IMR-90 (cell line): ENCODE data around the gene TIMM8A. TPM values are rescaled to one million over a fixed set of nuclear protein-coding genes. Genes with fewer than 3 reads are reported as not detected.

ENCODE experiments used
- ATAC-seq: fragments of 200-7000 bp; cut with Tn5 transposase; 2 replicates; pipeline ENCODE4 v1.9.1; 2020; ENCODE audit warnings: low read depth, mild to moderate bottlenecking, moderate library complexity
- BruUV-seq: library from RNA; stranded (reverse); fragments of 400-500 nt; replicated peaks from 2 replicates; lab custom pipeline; 2021; lab: Mats Ljungman, UMichigan
- CTCF ChIA-PET: fragments of 300-600 bp; formaldehyde crosslinking; extraction: SDS; loops from one replicate; lab custom pipeline; 2021; ENCODE audit warnings: antibody characterized with exemption; lab: Yijun Ruan, JAX
- POLR2A ChIA-PET: fragments of 300-600 bp; sonication (Branson Sonifier 250); formaldehyde crosslinking; loops from one replicate; lab custom pipeline; 2022; ENCODE audit warnings: antibody characterized with exemption; ENCODE audit not compliant: unreplicated experiment; lab: Charles Lee
- DNase-seq: peaks from one replicate; pipeline ENCODE4 v3.0.0; 2013
- H2AFZ ChIP-seq: replicated peaks from 2 replicates; pipeline ENCODE3; 2013; ENCODE audit warnings: low read length, mild to moderate bottlenecking; ENCODE audit not compliant: poor library complexity
- H2AK5ac ChIP-seq: 2 replicates; pipeline ENCODE4 v1.6.1; 2013; ENCODE audit warnings: low read depth, low read length, inconsistent platforms
- H2AK9ac ChIP-seq: replicated peaks from 2 replicates; pipeline ENCODE3; 2013; ENCODE audit warnings: mild to moderate bottlenecking, low read depth, low read length, moderate library complexity; ENCODE audit not compliant: poor library complexity
- H2BK120ac ChIP-seq: 2 replicates; pipeline ENCODE4 v1.6.1; 2013; ENCODE audit warnings: low read depth, low read length, inconsistent platforms
- H2BK15ac ChIP-seq: 3 replicates; pipeline ENCODE4 v1.6.1; 2013; ENCODE audit warnings: low read depth, low read length, inconsistent platforms
- H2BK20ac ChIP-seq: 2 replicates; pipeline ENCODE4 v1.6.1; 2013; ENCODE audit warnings: low read depth, mild to moderate bottlenecking, inconsistent platforms, low read length, moderate library complexity
- H2BK5ac ChIP-seq: 2 replicates; pipeline ENCODE4 v1.6.1; 2013; ENCODE audit warnings: mild to moderate bottlenecking, low read depth, low read length, inconsistent platforms; ENCODE audit not compliant: poor library complexity, severe bottlenecking
- H3K14ac ChIP-seq: replicated peaks from 2 replicates; pipeline ENCODE4 v1.6.1; 2013; ENCODE audit warnings: low read depth, low read length, inconsistent platforms
- H3K18ac ChIP-seq: 2 replicates; pipeline ENCODE4 v1.6.1; 2013; ENCODE audit warnings: low read depth, low read length, control low read depth
- H3K23ac ChIP-seq: 2 replicates; pipeline ENCODE4 v1.6.1; 2013; ENCODE audit warnings: low read depth, low read length, inconsistent platforms
- H3K27ac ChIP-seq: 2 replicates; pipeline ENCODE4 v1.5.1; 2013; ENCODE audit warnings: mild to moderate bottlenecking, control low read depth, low read length; ENCODE audit not compliant: insufficient read depth
- H3K27me3 ChIP-seq: 2 replicates; pipeline ENCODE4 v1.6.1; 2013; ENCODE audit warnings: low read length; ENCODE audit not compliant: control insufficient read depth, insufficient read depth
- H3K36me3 ChIP-seq: 2 replicates; pipeline ENCODE4 v1.6.1; 2013; ENCODE audit warnings: low read length, mixed read lengths; ENCODE audit not compliant: control insufficient read depth, insufficient read depth
- H3K4ac ChIP-seq: 2 replicates; pipeline ENCODE4 v1.6.1; 2013; ENCODE audit warnings: low read depth, low read length, inconsistent platforms
- H3K4me1 ChIP-seq: 2 replicates; pipeline ENCODE4 v1.6.1; 2013; ENCODE audit warnings: low read length, mixed read lengths; ENCODE audit not compliant: control insufficient read depth, insufficient read depth
- H3K4me2 ChIP-seq: 2 replicates; pipeline ENCODE4 v1.6.1; 2013; ENCODE audit warnings: low read depth, mild to moderate bottlenecking, control low read depth, low read length, moderate library complexity
- H3K4me3 ChIP-seq: 2 replicates; pipeline ENCODE4 v1.5.1; 2013; ENCODE audit warnings: low read depth, mild to moderate bottlenecking, control low read depth, low read length, moderate library complexity; ENCODE audit not compliant: insufficient read depth
- H3K56ac ChIP-seq: 2 replicates; pipeline ENCODE4 v1.6.1; 2013; ENCODE audit warnings: low read length, inconsistent platforms; ENCODE audit not compliant: insufficient read depth; ENCODE audit errors: extremely low read depth
- H3K79me1 ChIP-seq, 2 experiments: 2 replicates each; pipeline ENCODE4 v1.6.1; 2013; ENCODE audit warnings: low read length in 2 of 2, inconsistent platforms in 1 of 2, low read depth in 1 of 2
- H3K9ac ChIP-seq: 2 replicates; pipeline ENCODE4 v1.6.1; 2013; ENCODE audit warnings: low read depth, low read length, control low read depth
- H3K9me1 ChIP-seq: 2 replicates; pipeline ENCODE4 v1.6.1; 2013; ENCODE audit warnings: low read length, inconsistent platforms; ENCODE audit not compliant: insufficient read depth
- H3K9me3 ChIP-seq: 2 replicates; pipeline ENCODE4 v1.6.1; 2013; ENCODE audit warnings: low read length; ENCODE audit not compliant: control insufficient read depth, insufficient read depth
- H4K20me1 ChIP-seq: 2 replicates; pipeline ENCODE4 v1.6.1; 2013; ENCODE audit warnings: low read length, inconsistent platforms; ENCODE audit not compliant: insufficient read depth
- H4K5ac ChIP-seq: 2 replicates; pipeline ENCODE4 v1.6.1; 2013; ENCODE audit warnings: mild to moderate bottlenecking, low read depth, low read length, control low read depth
- H4K8ac ChIP-seq, 2 experiments: 2 replicates each; pipeline ENCODE4 v1.6.1; 2013; ENCODE audit warnings: low read depth in 2 of 2, low read length in 2 of 2, control low read depth in 1 of 2, inconsistent platforms in 1 of 2
- H4K91ac ChIP-seq: 2 replicates; pipeline ENCODE4 v1.6.1; 2013; ENCODE audit warnings: low read depth, low read length, inconsistent platforms; ENCODE audit not compliant: insufficient read depth
- CEBPB ChIP-seq: IDR thresholded peaks from 2 replicates; pipeline ENCODE4 v1.6.1; 2012; ENCODE audit warnings: low read depth, low read length, improper control_type of control experiment
- MAZ ChIP-seq: IDR thresholded peaks from 2 replicates; pipeline ENCODE4 v1.6.1; 2012; ENCODE audit warnings: low read depth, mild to moderate bottlenecking, low read length, improper control_type of control experiment, moderate library complexity, borderline replicate concordance
- NFE2L2 ChIP-seq: fragments of 150-350 bp; IDR thresholded peaks from 2 replicates; pipeline ENCODE4 v1.6.1; 2016; ENCODE audit warnings: low read depth, mild to moderate bottlenecking, low read length
- RAD21 ChIP-seq: IDR thresholded peaks from 2 replicates; pipeline ENCODE4 v1.6.1; 2012; ENCODE audit warnings: low read length, improper control_type of control experiment
- RCOR1 ChIP-seq: IDR thresholded peaks from 2 replicates; pipeline ENCODE4 v1.6.1; 2012; ENCODE audit warnings: mild to moderate bottlenecking, low read length, improper control_type of control experiment; ENCODE audit not compliant: insufficient replicate concordance
- SMC3 ChIP-seq: fragments of 150-350 bp; IDR thresholded peaks from 2 replicates; pipeline ENCODE4 v1.6.1; 2016; ENCODE audit warnings: low read depth, mild to moderate bottlenecking, antibody characterized with exemption, low read length, moderate library complexity
- dilution Hi-C: fragments of 300-500 bp; cut with HindIII; formaldehyde crosslinking; loops from one replicate; pipeline ENCODE4 v1.14.3; 2018; ENCODE audit warnings: low sequenced_read_pairs; ENCODE audit not compliant: unreplicated experiment
- in situ Hi-C: fragments of 300-500 bp; cut with MboI; formaldehyde crosslinking; loops from 3 replicates; pipeline ENCODE4 v1.14.3; 2019; ENCODE audit warnings: low sequenced_read_pairs, inconsistent platforms, mixed read lengths
- intact Hi-C: fragments of 100-400 bp; cut with micrococcal nuclease; formaldehyde crosslinking; loops from 2 replicates; pipeline ENCODE4 v1.10.0; 2022
- polyA plus RNA-seq, 3 experiments: library from polyadenylated mRNA; depleted of rRNA; stranded (reverse); fragments of >200 nt; gene quantifications; 2 replicates each; pipeline ENCODE4 v1.2.3, GENCODE V29; 2012; ENCODE audit warnings: low replicate concordance in 1 of 3
- total RNA-seq: library from RNA; depleted of rRNA; stranded (reverse); fragments of >200 nt; gene quantifications from 2 replicates; pipeline ENCODE4 v1.2.3, GENCODE V29; 2012

TIMM8A gene
- total and polyA plus RNA-seq, 2 of the 4 experiments (the other 2 are of a cell fraction), result 2.2 to 11.6 TPM

- intact Hi-C loops (no loop called here), dilution Hi-C loops (no loop called here), in situ Hi-C loops (no loop called here)
- H2BK5ac ChIP-seq, result no peak overlapping the region
- H3K9me1 ChIP-seq, result no peaks in the 10 kb centered on the region
- no peaks in the 10 kb centered on the region for H3K79me1 ChIP-seq
- H3K18ac ChIP-seq, result no peak overlapping the region
- ATAC-seq (no peak), DNase-seq (no peak)
- BruUV-seq, result no TSS peak
- no peak overlapping the region for H4K8ac ChIP-seq
- H3K56ac ChIP-seq, result no peak overlapping the region
- no peak overlapping the region for H3K4ac ChIP-seq
- H3K4me3 ChIP-seq, result no peak overlapping the region
- H4K91ac ChIP-seq, result no peak overlapping the region
- H4K5ac ChIP-seq, result no peak overlapping the region
- H3K9ac ChIP-seq, result no peak overlapping the region
- ChIA-PET CTCF (interaction anchor here (1.0 kb wide), 1 partner anchor 10 kb away, joined by 3 read pairs; no protein-coding TSS in a partner anchor), POLR2A (no interaction called here)
- no peak overlapping the region for H2AK9ac ChIP-seq
- H3K27ac ChIP-seq, result no peak overlapping the region
- no peak overlapping the region for H3K14ac ChIP-seq
- no peak overlapping the region for H2BK20ac ChIP-seq
- H2BK15ac ChIP-seq, result no peak overlapping the region
- H2AK5ac ChIP-seq, result no peak overlapping the region
- no peaks in the 10 kb centered on the region for H3K4me1 ChIP-seq
- no peaks in the 10 kb centered on the region for H3K36me3 ChIP-seq
- H3K4me2 ChIP-seq, result no peak overlapping the region
- no peak overlapping the region for H3K23ac ChIP-seq
- H2BK120ac ChIP-seq, result no peak overlapping the region
- H3K27me3 ChIP-seq, result peaks cover 3% of the 10 kb centered on the region
- no peaks in the 10 kb centered on the region for H4K20me1 ChIP-seq
- no peak overlapping the region for H2AFZ ChIP-seq
- H3K9me3 ChIP-seq, result no peaks in the 10 kb centered on the region
- TF ChIP-seq RCOR1, result no peak
- no peak for TF ChIP-seq SMC3
- no peak for TF ChIP-seq CEBPB
- no peak for TF ChIP-seq RAD21
- TF ChIP-seq NFE2L2, result no peak
- TF ChIP-seq MAZ, result no peak
These were observed 20.3 kb upstream of the TIMM8A start for GRCh38 chrX:101368800-101369199.
